GM12801 (cell line): Measurements from ENCODE around the gene MED20.

Experiments used
- TF ChIP-seq, protein P1 (sequence below): IDR thresholded peaks from one replicate; pipeline ENCODE4 v1.5.1; 2011; ENCODE audit warnings: control low read depth; ENCODE audit not compliant: insufficient read length; ENCODE audit errors: extremely low read depth

Gene MED20

DNA sequence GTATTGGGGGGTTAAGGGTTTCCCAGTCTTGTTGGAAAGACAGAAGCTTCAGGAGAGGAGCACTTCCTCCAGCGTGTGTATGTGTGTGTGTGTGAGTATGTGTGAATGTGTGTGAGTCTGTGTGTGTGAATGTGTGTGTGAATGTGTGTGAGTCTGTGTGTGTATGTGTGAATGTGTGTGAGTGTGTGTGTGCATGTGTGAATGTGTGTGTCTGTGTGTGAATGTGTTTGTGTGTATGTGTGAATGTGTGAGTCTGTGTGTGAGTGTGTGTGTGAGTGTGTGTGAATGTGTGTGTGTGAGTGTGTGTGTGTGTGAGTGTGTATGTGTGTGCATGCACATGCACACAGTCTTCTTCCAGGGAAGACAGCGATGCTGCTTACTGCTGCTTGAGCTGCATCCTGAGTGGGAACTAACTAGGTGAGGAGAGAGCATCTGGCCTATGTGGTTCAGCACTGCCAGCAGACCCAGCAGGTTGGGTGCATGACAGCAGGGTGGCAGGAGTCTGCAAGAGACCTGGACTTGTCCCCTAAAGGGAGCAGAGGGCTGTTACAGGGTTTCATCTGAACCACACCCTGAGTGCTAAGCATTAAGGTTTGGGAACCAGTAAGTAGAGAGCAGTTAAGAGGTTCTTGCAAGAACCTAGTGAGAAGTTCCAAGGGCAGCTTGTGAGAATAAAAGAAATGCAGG is 43.4 kb upstream of the MED20 start:
- TF ChIP-seq, protein P1, sequence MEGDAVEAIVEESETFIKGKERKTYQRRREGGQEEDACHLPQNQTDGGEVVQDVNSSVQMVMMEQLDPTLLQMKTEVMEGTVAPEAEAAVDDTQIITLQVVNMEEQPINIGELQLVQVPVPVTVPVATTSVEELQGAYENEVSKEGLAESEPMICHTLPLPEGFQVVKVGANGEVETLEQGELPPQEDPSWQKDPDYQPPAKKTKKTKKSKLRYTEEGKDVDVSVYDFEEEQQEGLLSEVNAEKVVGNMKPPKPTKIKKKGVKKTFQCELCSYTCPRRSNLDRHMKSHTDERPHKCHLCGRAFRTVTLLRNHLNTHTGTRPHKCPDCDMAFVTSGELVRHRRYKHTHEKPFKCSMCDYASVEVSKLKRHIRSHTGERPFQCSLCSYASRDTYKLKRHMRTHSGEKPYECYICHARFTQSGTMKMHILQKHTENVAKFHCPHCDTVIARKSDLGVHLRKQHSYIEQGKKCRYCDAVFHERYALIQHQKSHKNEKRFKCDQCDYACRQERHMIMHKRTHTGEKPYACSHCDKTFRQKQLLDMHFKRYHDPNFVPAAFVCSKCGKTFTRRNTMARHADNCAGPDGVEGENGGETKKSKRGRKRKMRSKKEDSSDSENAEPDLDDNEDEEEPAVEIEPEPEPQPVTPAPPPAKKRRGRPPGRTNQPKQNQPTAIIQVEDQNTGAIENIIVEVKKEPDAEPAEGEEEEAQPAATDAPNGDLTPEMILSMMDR = no peak

DNA sequence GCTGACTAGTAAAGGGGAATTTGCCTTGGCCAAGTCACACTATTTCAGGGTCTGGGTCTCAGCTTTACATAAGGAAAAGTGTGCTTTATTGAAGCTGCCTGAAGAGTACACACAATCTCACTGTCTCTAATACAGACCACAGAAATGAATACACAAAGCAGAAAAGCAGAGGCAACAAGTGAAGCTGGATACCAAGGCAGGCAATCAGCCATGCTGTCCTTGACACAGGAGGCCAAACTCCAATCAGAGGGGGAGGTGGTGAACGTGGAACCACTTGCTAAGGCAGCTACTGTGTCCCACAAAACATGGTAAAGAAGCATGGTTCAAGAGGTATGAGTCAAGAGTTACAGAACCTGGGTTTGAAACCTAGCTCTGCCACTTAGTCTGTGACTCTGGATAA is 42.4 kb upstream of the MED20 start:
- TF ChIP-seq, protein P1 = no peak

DNA sequence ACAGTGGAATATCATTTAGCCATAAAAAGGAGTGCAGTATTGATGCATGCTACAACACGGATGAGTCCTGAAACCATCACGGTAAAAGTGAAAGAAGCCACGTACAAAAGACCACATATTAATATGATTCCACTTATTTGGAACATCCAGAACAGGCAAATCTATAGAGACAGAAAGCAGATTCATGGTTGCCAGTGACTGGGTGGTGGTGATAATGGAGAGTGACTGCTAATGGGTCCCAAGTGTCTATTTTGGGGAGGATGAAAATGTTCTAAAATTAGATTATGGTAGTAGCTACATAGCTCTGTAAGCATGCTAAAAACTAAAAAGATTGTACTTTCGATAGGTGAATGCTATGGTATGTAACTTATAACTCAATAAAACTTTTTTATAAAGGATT is 39.1 kb upstream of the MED20 start:
- TF ChIP-seq, protein P1 = no peak

DNA sequence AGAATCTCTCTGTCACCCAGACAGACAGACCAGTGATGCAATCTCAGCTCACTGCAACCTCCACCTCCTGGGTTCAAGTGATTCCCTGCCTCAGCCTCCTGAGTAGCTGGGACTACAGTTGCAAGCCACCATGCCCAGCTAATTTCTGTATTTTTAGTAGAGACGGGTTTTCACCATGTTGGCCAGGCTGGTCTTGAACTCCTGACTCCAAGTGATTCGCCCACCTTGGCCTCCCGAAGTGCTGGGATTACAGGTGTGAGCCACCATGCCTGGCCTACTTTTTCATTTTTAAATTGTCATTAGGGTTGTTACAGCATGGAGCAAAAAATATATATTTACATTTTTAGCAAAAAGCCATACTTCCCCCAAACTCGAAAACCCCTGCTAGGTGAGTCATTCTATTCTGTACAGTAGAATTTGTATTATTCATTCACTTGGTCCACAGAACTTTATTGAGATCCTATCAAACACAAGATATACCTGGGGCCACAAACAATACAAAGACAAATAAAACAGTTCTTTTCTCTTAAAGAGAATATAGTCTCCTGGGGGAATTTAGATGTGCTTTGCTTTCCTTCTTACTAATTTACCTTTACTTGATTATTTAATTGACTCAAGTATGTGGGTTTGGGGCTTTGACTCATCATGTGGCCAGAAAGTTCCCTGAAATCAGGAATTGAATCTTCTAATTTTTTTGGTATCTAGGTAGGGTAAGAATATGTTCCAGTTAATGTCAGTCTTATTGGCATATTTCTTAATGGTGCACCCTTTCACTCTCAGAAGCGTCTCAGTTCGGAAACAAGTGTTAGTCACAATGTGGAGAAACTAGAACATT is 37.3 kb upstream of the MED20 start:
- TF ChIP-seq, protein P1 = no peak

DNA sequence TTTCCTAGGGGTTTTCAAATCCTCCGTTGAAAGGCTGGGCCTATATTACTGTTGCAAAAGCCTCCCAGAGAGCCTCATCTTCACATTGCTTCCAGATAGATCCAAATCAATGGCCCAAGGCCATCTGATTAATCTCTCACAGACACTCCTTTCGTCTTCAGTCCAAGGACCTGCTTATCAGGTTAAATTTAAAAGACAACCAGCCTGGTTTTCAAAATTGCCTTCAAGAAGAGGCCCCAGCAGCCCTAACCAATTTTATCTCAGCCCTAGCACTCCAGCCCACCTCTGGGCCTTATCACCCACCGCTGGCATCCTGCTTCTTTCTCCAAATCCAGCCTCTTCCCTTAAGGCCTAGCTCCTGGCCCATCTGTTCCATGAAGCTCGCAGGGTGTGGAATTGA is 36.2 kb upstream of the MED20 start:
- TF ChIP-seq, protein P1 = no peak

DNA sequence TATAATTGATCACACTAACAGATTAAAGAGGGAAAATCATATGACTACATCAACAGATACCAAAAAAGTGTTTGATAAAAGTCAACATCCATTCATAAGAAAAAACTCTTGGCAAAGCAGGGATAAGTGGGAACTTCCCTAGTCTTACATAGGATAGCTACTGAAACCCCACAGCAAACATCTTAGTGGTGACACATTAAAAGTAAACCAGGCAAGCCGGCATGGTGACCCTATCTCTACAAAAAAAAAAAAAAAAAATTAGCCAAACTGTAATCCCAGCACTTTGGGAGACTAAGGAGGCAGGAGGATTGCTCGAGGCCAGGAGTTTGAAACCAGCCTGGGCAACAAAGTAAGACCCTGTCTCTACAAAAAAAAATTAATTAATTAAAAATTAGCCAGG is 34.5 kb upstream of the MED20 start:
- TF ChIP-seq, protein P1 = no peak

DNA sequence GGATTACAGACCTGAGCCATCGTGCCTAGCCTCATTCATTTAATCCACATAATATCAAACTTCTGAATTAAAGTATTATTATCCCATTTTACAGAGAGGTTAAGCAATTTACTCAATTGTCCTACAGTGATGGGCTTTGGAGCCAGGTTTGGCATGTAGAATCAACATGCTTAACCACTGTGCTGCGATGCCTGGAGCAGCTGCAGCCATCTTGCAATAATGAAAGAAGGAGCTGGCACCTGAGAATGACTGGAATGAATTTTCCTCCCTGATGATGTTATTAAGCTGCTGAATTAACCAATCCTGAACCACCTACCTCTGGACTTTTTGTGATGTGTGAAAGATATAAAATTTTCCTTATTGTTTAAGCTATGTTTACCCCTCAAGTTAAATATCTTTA is 33.7 kb upstream of the MED20 start:
- TF ChIP-seq, protein P1 = no peak
